ENCODE results near the gene ACADSB. TPM values are rescaled to one million over a fixed set of nuclear protein-coding genes. Genes with fewer than 3 reads are reported as not detected.

The ACADSB gene
- total RNA-seq, 1 experiment from 2014 or later = 2.9 TPM

GRCh38 chr10:123001370-123001769, 7.4 kb upstream of the ACADSB start:
- DNase-seq (ENCODE audit: low read depth) = no peak

GRCh38 chr10:123004298-123004697, 4.5 kb upstream of the ACADSB start:
- no peak for DNase-seq (ENCODE audit: low read depth)

- peak; percentile 46 for DNase-seq (ENCODE audit: low read depth)
Measured at GRCh38 chr10:123007558-123008354, 1.1 kb upstream of the ACADSB start.

- peak; percentile 11 for DNase-seq (ENCODE audit: low read depth)
Measured at GRCh38 chr10:123009105-123009820, 457 bp downstream of the ACADSB start.

GRCh38 chr10:123011987-123012386, 3.2 kb downstream of the ACADSB start:
- DNase-seq (ENCODE audit: low read depth) = no peak

- DNase-seq (ENCODE audit: low read depth) = no peak
Measured at GRCh38 chr10:123013456-123014419, 4.9 kb downstream of the ACADSB start.

- no peak for DNase-seq (ENCODE audit: low read depth)
Measured at GRCh38 chr10:123014772-123015171, 6.0 kb downstream of the ACADSB start.

- no peak for DNase-seq (ENCODE audit: low read depth)
Measured at GRCh38 chr10:123016228-123016627, 7.4 kb downstream of the ACADSB start.

- no peak for DNase-seq (ENCODE audit: low read depth)
Measured at GRCh38 chr10:123017421-123018165, 8.8 kb downstream of the ACADSB start.

GRCh38 chr10:123018531-123018930, 9.7 kb downstream of the ACADSB start:
- no peak for DNase-seq (ENCODE audit: low read depth)

GRCh38 chr10:123019264-123019663, 10.5 kb downstream of the ACADSB start:
- DNase-seq (ENCODE audit: low read depth) = no peak

GRCh38 chr10:123019941-123020703, 11.3 kb downstream of the ACADSB start:
- no peak for DNase-seq (ENCODE audit: low read depth)

- no peak for DNase-seq (ENCODE audit: low read depth)
Measured at GRCh38 chr10:123021517-123021916, 12.7 kb downstream of the ACADSB start.

GRCh38 chr10:123024540-123024939, 15.7 kb downstream of the ACADSB start:
- DNase-seq (ENCODE audit: low read depth) = no peak

- no peak for DNase-seq (ENCODE audit: low read depth)
Measured at GRCh38 chr10:123026302-123026701, 17.5 kb downstream of the ACADSB start.

GRCh38 chr10:123027861-123028260, 19.1 kb downstream of the ACADSB start:
- DNase-seq (ENCODE audit: low read depth) = no peak

GRCh38 chr10:123031124-123031523, 22.3 kb downstream of the ACADSB start:
- DNase-seq (ENCODE audit: low read depth) = no peak

- no peak for DNase-seq (ENCODE audit: low read depth)
Measured at GRCh38 chr10:123034332-123034731, 25.5 kb downstream of the ACADSB start.

- DNase-seq (ENCODE audit: low read depth) = no peak
Measured at GRCh38 chr10:123035467-123036086, 26.8 kb downstream of the ACADSB start.
